Hepatocyte (in vitro differentiated cells): ENCODE measurements around the gene GALNT18. TPM values are rescaled to one million over a fixed set of nuclear protein-coding genes. Genes with fewer than 3 reads are reported as not detected.

ENCODE experiments used
- DNase-seq: peaks from one replicate; pipeline ENCODE4 v3.0.0-alpha.2; 2016; ENCODE audit warnings: low spot score
- H2AFZ ChIP-seq: fragments of 200-600 bp; sonication (generic); 2 replicates; pipeline ENCODE4 v1.6.0; 2016; ENCODE audit warnings: antibody characterized with exemption, mild to moderate bottlenecking
- H3K27ac ChIP-seq: fragments of 200-600 bp; sonication (generic); 2 replicates; pipeline ENCODE4 v1.5.1; 2016; ENCODE audit warnings: mild to moderate bottlenecking
- H3K27me3 ChIP-seq: fragments of 200-600 bp; sonication (generic); 2 replicates; pipeline ENCODE4 v1.6.1; 2016
- H3K36me3 ChIP-seq: fragments of 200-600 bp; sonication (generic); replicated peaks from 2 replicates; pipeline ENCODE4 v1.5.1; 2016; ENCODE audit warnings: low read depth; ENCODE audit not compliant: insufficient read depth
- H3K4me1 ChIP-seq: fragments of 200-600 bp; sonication (generic); 2 replicates; pipeline ENCODE4 v1.5.1; 2016; ENCODE audit warnings: mild to moderate bottlenecking, moderate library complexity; ENCODE audit not compliant: insufficient read depth
- H3K4me2 ChIP-seq: fragments of 200-600 bp; sonication (generic); 2 replicates; pipeline ENCODE4 v1.6.0; 2016
- H3K4me3 ChIP-seq: fragments of 200-600 bp; sonication (generic); 2 replicates; pipeline ENCODE4 v1.5.1; 2016; ENCODE audit warnings: mild to moderate bottlenecking
- H3K79me2 ChIP-seq: fragments of 200-600 bp; sonication (generic); 2 replicates; pipeline ENCODE4 v1.6.0; 2017; ENCODE audit warnings: mild to moderate bottlenecking
- H3K9me2 ChIP-seq: fragments of 200-600 bp; sonication (generic); replicated peaks from 2 replicates; pipeline ENCODE4 v1.6.0; 2017; ENCODE audit warnings: mild to moderate bottlenecking; ENCODE audit not compliant: insufficient read depth
- H3K9me3 ChIP-seq: fragments of 200-600 bp; sonication (generic); 2 replicates; pipeline ENCODE4 v1.5.1; 2016; ENCODE audit warnings: low read depth, mild to moderate bottlenecking
- H4K20me1 ChIP-seq: fragments of 200-600 bp; sonication (generic); 2 replicates; pipeline ENCODE4 v1.6.0; 2016; ENCODE audit warnings: mild to moderate bottlenecking; ENCODE audit not compliant: insufficient read depth, poor library complexity, severe bottlenecking
- EZH2 ChIP-seq: fragments of 200-600 bp; sonication (generic); IDR thresholded peaks from 2 replicates; pipeline ENCODE4 v1.6.1; 2016; ENCODE audit warnings: antibody characterized with exemption, mild to moderate bottlenecking, borderline replicate concordance
- EZH2phosphoT487 ChIP-seq: fragments of 200-600 bp; sonication (generic); IDR thresholded peaks from one replicate; pipeline ENCODE4 v1.6.1; 2018; ENCODE audit warnings: antibody characterized with exemption, mild to moderate bottlenecking, low read depth, moderate library complexity; ENCODE audit not compliant: unreplicated experiment, severe bottlenecking
- WGBS: methylation state at CpG from one replicate; pipeline ENCODE4 v1.1.6; 2016; ENCODE audit warnings: low lambda C conversion rate; ENCODE audit errors: missing lambda C conversion rate; 5-methylcytosine and 5-hydroxymethylcytosine counted together
- polyA plus RNA-seq: library from polyadenylated mRNA; unstranded; fragments of >200 nt; fragmentation: Nextera tagmentation; extraction: Ambion mirVana; gene quantifications from 2 replicates; pipeline ENCODE4 v1.2.1, GENCODE V29; 2016
- total RNA-seq: library from RNA; depleted of rRNA; stranded (reverse); fragments of >200 nt; gene quantifications from 2 replicates; pipeline ENCODE4 v1.2.3, GENCODE V29; 2014
- TF ChIP-seq, protein P1 (sequence below): fragments of 200-600 bp; sonication (generic); IDR thresholded peaks from 2 replicates; pipeline ENCODE4 v1.5.1; 2016; ENCODE audit warnings: antibody characterized with exemption, mild to moderate bottlenecking; ENCODE audit not compliant: poor library complexity

GALNT18 gene
- total and polyA plus RNA-seq, 2 experiments from 2014 or later: 11.6 to 22.4 TPM

DNA sequence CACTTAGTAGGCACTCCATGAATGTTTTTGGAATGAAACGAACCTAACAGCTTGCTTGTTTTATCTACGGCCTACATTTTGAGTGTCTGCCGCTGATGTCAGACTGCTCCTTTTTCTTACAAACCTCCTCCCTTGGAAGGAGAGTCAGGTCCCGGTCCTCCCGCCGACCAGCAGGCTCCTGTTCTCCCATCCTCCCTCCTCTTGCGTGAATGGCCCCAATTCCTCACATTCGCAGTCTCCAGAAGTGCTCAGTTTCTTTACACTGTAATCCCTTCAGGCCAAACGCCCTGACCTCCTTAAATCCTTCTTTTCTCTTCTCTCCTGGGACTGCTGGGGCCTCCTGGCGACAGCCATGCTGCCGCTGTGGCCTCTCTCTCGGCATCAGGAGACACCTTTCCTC, 186.2 kb downstream of the GALNT18 start:
- Histone ChIP-seq H3K79me2 (no peaks in the 10 kb centered on the region), H3K27ac (no peak overlapping the region), H2AFZ (no peak overlapping the region), H3K36me3 (no peaks in the 10 kb centered on the region), H3K4me2 (no peak overlapping the region), H3K4me1 (no peaks in the 10 kb centered on the region), H4K20me1 (no peaks in the 10 kb centered on the region), H3K9me3 (no peaks in the 10 kb centered on the region), H3K27me3 (no peaks in the 10 kb centered on the region), H3K4me3 (no peak overlapping the region), H3K9me2 (no peaks in the 10 kb centered on the region)
- TF ChIP-seq, protein P1, sequence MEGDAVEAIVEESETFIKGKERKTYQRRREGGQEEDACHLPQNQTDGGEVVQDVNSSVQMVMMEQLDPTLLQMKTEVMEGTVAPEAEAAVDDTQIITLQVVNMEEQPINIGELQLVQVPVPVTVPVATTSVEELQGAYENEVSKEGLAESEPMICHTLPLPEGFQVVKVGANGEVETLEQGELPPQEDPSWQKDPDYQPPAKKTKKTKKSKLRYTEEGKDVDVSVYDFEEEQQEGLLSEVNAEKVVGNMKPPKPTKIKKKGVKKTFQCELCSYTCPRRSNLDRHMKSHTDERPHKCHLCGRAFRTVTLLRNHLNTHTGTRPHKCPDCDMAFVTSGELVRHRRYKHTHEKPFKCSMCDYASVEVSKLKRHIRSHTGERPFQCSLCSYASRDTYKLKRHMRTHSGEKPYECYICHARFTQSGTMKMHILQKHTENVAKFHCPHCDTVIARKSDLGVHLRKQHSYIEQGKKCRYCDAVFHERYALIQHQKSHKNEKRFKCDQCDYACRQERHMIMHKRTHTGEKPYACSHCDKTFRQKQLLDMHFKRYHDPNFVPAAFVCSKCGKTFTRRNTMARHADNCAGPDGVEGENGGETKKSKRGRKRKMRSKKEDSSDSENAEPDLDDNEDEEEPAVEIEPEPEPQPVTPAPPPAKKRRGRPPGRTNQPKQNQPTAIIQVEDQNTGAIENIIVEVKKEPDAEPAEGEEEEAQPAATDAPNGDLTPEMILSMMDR: no peak
- TF ChIP-seq EZH2phosphoT487: no peak
- no peak for TF ChIP-seq EZH2
- WGBS: 64% methylated on average over 12 of the region's 12 CpGs
- no peak for DNase-seq

- H3K79me2 ChIP-seq: no peaks in the 10 kb centered on the region
Observed at GRCh38 chr11:11433960-11434359, 187.8 kb downstream of the GALNT18 start.

GRCh38 chr11:11432621-11433319, 189.0 kb downstream of the GALNT18 start:
- no peaks in the 10 kb centered on the region for H3K4me1 ChIP-seq
- no peaks in the 10 kb centered on the region for H3K9me2 ChIP-seq
- H4K20me1 ChIP-seq: no peaks in the 10 kb centered on the region
- H2AFZ ChIP-seq: no peak overlapping the region
- TF ChIP-seq EZH2phosphoT487: no peak
- TF ChIP-seq EZH2: no peak
- TF ChIP-seq, protein P1: no peak
- no peaks in the 10 kb centered on the region for H3K79me2 ChIP-seq
- H3K36me3 ChIP-seq: no peaks in the 10 kb centered on the region
- H3K9me3 ChIP-seq: no peaks in the 10 kb centered on the region
- H3K27me3 ChIP-seq: no peaks in the 10 kb centered on the region
- DNase-seq: no peak
- no peak overlapping the region for H3K27ac ChIP-seq
- WGBS: 96% methylated on average over 13 of the region's 13 CpGs
- no peak overlapping the region for H3K4me2 ChIP-seq
- no peak overlapping the region for H3K4me3 ChIP-seq

More at GRCh38 chr11:11433960-11434359, 187.8 kb downstream of the GALNT18 start:
- no peak overlapping the region for H2AFZ ChIP-seq
- no peak overlapping the region for H3K4me2 ChIP-seq
- no peaks in the 10 kb centered on the region for H3K36me3 ChIP-seq
- H3K4me3 ChIP-seq: no peak overlapping the region
- no peak overlapping the region for H3K27ac ChIP-seq
- H3K9me2 ChIP-seq: no peaks in the 10 kb centered on the region
- no peaks in the 10 kb centered on the region for H3K9me3 ChIP-seq
- no peaks in the 10 kb centered on the region for H3K4me1 ChIP-seq
- TF ChIP-seq, protein P1: no peak
- TF ChIP-seq EZH2phosphoT487 (no peak), EZH2 (no peak)
- WGBS: 78% methylated on average over 2 of the region's 2 CpGs
- no peak for DNase-seq
- no peaks in the 10 kb centered on the region for H3K27me3 ChIP-seq
- H4K20me1 ChIP-seq: no peaks in the 10 kb centered on the region

- H3K9me2 ChIP-seq: no peaks in the 10 kb centered on the region
- no peak for DNase-seq
- H3K9me3 ChIP-seq: no peaks in the 10 kb centered on the region
- H3K79me2 ChIP-seq: no peaks in the 10 kb centered on the region
- H2AFZ ChIP-seq: no peak overlapping the region
- H3K4me3 ChIP-seq: no peak overlapping the region
- H3K27ac ChIP-seq: no peak overlapping the region
- H3K27me3 ChIP-seq: no peaks in the 10 kb centered on the region
- H4K20me1 ChIP-seq: no peaks in the 10 kb centered on the region
- no peak for TF ChIP-seq EZH2phosphoT487
- TF ChIP-seq, protein P1: no peak
- no peaks in the 10 kb centered on the region for H3K4me1 ChIP-seq
- H3K4me2 ChIP-seq: no peak overlapping the region
- no peaks in the 10 kb centered on the region for H3K36me3 ChIP-seq
- WGBS: 96% methylated on average over 4 of the region's 4 CpGs
Observed at GRCh38 chr11:11430431-11430830, 191.4 kb downstream of the GALNT18 start.
